Measurements from ENCODE around the gene KMO. TPM values are rescaled to one million over a fixed set of nuclear protein-coding genes. Genes with fewer than 3 reads are reported as not detected.
A peak's percentile ranks its signal among the peaks of the same experiment; 100 is the strongest.

KMO gene
- polyA plus RNA-seq, 4 donors: 0.45 to 3.2 (median 1.3) TPM

DNA sequence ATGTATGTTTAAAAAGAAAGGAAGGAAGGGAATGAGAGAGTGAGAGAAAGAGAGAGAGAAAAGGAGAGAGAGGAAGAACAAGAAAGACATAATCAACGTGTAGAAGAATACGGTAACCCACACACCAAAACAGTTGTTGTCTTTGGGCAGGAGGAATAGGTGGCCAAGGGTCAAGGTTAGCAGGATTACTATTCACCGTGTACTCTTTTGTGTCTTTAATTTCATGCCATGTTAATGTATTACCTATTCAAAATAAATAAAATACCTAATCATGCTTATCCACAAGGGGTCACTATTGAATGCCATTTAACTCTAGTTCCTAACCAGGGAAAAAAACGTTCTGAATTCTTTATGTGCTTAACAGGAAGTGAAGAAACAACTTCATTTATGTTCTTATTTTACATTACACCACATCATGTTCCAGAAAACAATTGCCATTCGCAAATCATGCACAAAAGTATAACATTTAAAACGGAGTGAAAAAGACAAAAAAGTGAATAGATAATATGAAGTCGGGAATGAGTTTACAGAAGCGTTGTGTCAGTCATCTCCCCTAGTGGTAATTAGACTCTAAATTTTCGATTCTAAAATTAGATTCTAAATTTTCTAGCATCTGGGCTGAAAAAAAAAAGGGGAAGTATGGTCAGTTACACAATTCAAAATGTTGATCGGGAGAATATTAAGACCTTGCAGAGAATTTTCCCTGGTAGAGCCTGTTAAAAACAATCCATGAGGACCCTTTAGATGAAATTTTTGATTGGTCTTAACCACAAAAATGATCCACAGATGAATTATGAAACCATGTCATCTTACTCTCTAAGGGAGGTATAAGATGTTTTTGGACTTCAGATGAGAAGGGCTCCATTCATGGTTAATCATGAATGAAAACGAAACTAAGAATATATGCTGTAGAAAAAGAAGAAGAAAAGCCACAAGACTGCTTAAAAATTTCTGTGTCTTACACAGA, 700 bp upstream of the KMO start:
- Histone ChIP-seq H3K4me3 (ENCODE audit: low read depth in 1 of 3, low read length in 3 of 3) (peak overlapping the region in 2 of 3 donors; percentile 43 to 47), H3K27me3 (ENCODE audit: control insufficient read depth in 3 of 3, insufficient read depth in 3 of 3, low read length in 3 of 3) (no peaks in the 10 kb centered on the region), H3K36me3 (ENCODE audit: control insufficient read depth in 3 of 3, insufficient read depth in 2 of 3, low read depth in 1 of 3, low read length in 3 of 3) (no peaks in the 10 kb centered on the region), H3K27ac (ENCODE audit: low read depth in 1 of 3, low read length in 2 of 3) (peak overlapping the region in 1 of 3 donors; percentile 13), H3K4me1 (ENCODE audit: control insufficient read depth in 3 of 3, insufficient read depth in 2 of 3, low read depth in 1 of 3, low read length in 2 of 3) (no peaks in the 10 kb centered on the region), H3K9me3 (ENCODE audit: control insufficient read depth in 2 of 2, insufficient read depth in 1 of 2, low read depth in 1 of 2, low read length in 1 of 2) (no peaks in the 10 kb centered on the region)
- FAIRE-seq (peak; percentile 95), DNase-seq (peak; percentile 79 to 83)
- 1 to 4% (median 2%) methylated on average over 11 of the region's 11 CpGs for WGBS, 3 donors

DNA sequence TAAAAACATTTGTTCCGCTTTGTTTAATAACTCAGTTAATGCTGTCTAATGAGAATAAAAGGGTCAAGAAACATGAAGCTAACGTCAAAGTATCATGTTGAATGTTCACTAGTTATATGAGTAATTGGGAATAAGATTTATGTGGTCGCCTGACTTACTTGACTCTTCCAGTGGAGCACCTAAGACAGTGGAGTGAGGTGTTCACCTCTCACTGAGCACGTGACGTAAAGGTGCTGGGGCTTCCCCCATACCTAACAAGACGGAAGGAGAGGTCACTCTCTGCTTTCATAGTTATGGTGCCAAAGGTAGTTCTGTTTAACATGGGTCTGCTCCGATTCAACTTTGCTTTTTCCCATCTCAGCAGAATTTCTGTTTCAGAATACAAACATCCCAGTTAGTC, 686 bp downstream of the KMO start:
- Histone ChIP-seq H3K27me3 (ENCODE audit: control insufficient read depth in 3 of 3, insufficient read depth in 3 of 3, low read length in 3 of 3) (no peaks in the 10 kb centered on the region), H3K9me3 (ENCODE audit: control insufficient read depth in 2 of 2, insufficient read depth in 1 of 2, low read depth in 1 of 2, low read length in 1 of 2) (no peaks in the 10 kb centered on the region), H3K27ac (ENCODE audit: low read depth in 1 of 3, low read length in 2 of 3) (peak overlapping the region in 1 of 3 donors; percentile 3), H3K4me1 (ENCODE audit: control insufficient read depth in 3 of 3, insufficient read depth in 2 of 3, low read depth in 1 of 3, low read length in 2 of 3) (no peaks in the 10 kb centered on the region), H3K4me3 (ENCODE audit: low read depth in 1 of 3, low read length in 3 of 3) (no peak overlapping the region), H3K36me3 (ENCODE audit: control insufficient read depth in 3 of 3, insufficient read depth in 2 of 3, low read depth in 1 of 3, low read length in 3 of 3) (no peaks in the 10 kb centered on the region)
- no peak for FAIRE-seq
- 68 to 77% (median 68%) methylated on average over 7 of the region's 7 CpGs for WGBS, 3 donors
- peak; percentile 8 to 34 for DNase-seq

DNA sequence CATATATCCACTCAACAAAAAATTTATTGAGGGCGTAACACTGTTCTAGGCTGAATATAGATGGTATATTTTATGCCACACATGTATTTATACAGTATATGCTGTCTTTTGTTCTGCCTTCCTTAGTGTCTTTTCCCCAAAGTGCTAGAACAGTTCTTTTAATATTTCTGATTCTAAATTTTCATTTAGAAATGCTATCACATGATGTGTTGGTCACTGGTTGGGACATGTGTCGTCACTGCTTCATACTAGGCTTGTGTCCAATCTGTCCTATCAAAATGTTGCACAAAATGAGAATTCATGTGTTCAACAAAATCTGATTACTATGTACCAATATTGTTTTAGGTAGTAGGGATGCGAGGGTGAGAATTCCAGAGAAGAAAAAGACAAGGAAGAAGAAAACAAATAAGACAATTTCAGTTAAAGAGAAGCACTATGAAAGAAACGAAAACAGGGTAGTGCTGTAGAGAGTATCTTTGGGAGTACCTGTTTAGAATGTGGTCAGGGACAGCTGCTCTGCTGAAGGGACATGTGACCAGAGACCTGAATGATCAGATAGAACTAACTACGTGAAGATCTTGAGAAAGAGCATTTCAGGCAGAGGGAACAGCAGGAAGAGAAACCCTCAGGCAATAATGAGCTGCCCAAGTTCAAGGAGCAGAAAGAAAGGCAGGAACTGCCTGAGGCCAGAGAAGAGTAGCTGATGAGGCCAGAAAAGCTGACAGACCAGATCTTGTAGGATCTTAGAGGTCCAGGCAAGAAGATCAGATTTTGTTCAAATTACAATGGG, 1.3 kb downstream of the KMO start:
- WGBS, 3 donors: 64 to 70% (median 67%) methylated on average over 5 of the region's 5 CpGs

DNA sequence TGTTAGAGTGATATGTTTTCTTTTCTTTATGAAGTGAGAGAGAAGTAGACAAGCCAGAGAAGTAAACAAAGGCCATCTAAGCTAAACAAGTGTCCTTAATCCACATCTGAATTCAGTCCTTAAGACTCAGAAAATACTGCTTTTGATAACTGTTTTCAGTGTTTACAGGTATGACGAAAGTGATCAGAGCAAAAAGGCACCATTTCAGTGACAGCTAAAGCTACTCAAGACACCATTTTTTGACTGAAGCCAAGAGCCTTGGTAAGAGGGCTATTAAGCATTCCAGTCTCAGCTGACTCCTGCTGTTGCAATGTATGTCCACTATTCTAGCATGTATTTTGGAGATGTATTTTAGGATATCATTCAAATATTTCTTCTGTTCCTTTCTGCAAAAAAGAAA, 4.1 kb downstream of the KMO start:
- H3K4me3 ChIP-seq (ENCODE audit: low read depth in 1 of 3, low read length in 3 of 3): no peak overlapping the region
- DNase-seq (no peak), FAIRE-seq (no peak)
- no peaks in the 10 kb centered on the region for H3K9me3 ChIP-seq (ENCODE audit: control insufficient read depth in 2 of 2, insufficient read depth in 1 of 2, low read depth in 1 of 2, low read length in 1 of 2)
- no peaks in the 10 kb centered on the region for H3K27me3 ChIP-seq (ENCODE audit: control insufficient read depth in 3 of 3, insufficient read depth in 3 of 3, low read length in 3 of 3)
- no peaks in the 10 kb centered on the region for H3K36me3 ChIP-seq (ENCODE audit: control insufficient read depth in 3 of 3, insufficient read depth in 2 of 3, low read depth in 1 of 3, low read length in 3 of 3)
- no peak overlapping the region for H3K27ac ChIP-seq (ENCODE audit: low read depth in 1 of 3, low read length in 2 of 3)
- no peaks in the 10 kb centered on the region for H3K4me1 ChIP-seq (ENCODE audit: control insufficient read depth in 3 of 3, insufficient read depth in 2 of 3, low read depth in 1 of 3, low read length in 2 of 3)
- WGBS, 3 donors: 72 to 90% (median 81%) methylated on average over 1 of the region's 1 CpG

More for the DNA sequence above, 1.3 kb downstream of the KMO start:
- Histone ChIP-seq H3K27ac (ENCODE audit: low read depth in 1 of 3, low read length in 2 of 3) (peak overlapping the region in 1 of 3 donors; percentile 66), H3K4me1 (ENCODE audit: control insufficient read depth in 3 of 3, insufficient read depth in 2 of 3, low read depth in 1 of 3, low read length in 2 of 3) (no peaks in the 10 kb centered on the region), H3K27me3 (ENCODE audit: control insufficient read depth in 3 of 3, insufficient read depth in 3 of 3, low read length in 3 of 3) (no peaks in the 10 kb centered on the region), H3K4me3 (ENCODE audit: low read depth in 1 of 3, low read length in 3 of 3) (no peak overlapping the region), H3K9me3 (ENCODE audit: control insufficient read depth in 2 of 2, insufficient read depth in 1 of 2, low read depth in 1 of 2, low read length in 1 of 2) (no peaks in the 10 kb centered on the region), H3K36me3 (ENCODE audit: control insufficient read depth in 3 of 3, insufficient read depth in 2 of 3, low read depth in 1 of 3, low read length in 3 of 3) (no peaks in the 10 kb centered on the region)
- DNase-seq: peak in 1 of 2 donors; percentile 8
- FAIRE-seq: no peak

DNA sequence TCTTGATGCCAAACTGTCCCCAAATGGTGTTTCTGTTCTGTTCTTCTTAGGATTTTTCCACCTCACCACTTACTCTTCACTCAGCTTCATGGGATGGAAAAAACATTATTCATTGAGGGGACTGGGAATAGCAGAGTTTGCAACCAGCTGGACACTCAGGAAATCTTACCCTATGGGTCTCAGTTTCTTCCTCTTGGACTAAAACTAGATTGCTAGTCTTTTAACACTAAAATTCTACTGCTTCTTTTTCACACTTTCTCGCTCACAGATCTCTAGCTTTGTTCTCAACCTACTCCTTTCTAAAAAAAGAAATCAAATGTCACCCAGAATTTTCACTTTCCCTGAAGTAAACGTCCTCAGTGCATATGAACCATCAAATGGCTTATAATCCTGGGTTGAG, 4.8 kb downstream of the KMO start:
- H3K4me1 ChIP-seq (ENCODE audit: control insufficient read depth in 3 of 3, insufficient read depth in 2 of 3, low read depth in 1 of 3, low read length in 2 of 3): no peaks in the 10 kb centered on the region
- FAIRE-seq (no peak), DNase-seq (no peak)
- no peak overlapping the region for H3K27ac ChIP-seq (ENCODE audit: low read depth in 1 of 3, low read length in 2 of 3)
- no peaks in the 10 kb centered on the region for H3K36me3 ChIP-seq (ENCODE audit: control insufficient read depth in 3 of 3, insufficient read depth in 2 of 3, low read depth in 1 of 3, low read length in 3 of 3)
- H3K9me3 ChIP-seq (ENCODE audit: control insufficient read depth in 2 of 2, insufficient read depth in 1 of 2, low read depth in 1 of 2, low read length in 1 of 2): no peaks in the 10 kb centered on the region
- WGBS, 3 donors: 60 to 78% (median 67%) methylated on average over 2 of the region's 2 CpGs
- no peak overlapping the region for H3K4me3 ChIP-seq (ENCODE audit: low read depth in 1 of 3, low read length in 3 of 3)
- no peaks in the 10 kb centered on the region for H3K27me3 ChIP-seq (ENCODE audit: control insufficient read depth in 3 of 3, insufficient read depth in 3 of 3, low read length in 3 of 3)

DNA sequence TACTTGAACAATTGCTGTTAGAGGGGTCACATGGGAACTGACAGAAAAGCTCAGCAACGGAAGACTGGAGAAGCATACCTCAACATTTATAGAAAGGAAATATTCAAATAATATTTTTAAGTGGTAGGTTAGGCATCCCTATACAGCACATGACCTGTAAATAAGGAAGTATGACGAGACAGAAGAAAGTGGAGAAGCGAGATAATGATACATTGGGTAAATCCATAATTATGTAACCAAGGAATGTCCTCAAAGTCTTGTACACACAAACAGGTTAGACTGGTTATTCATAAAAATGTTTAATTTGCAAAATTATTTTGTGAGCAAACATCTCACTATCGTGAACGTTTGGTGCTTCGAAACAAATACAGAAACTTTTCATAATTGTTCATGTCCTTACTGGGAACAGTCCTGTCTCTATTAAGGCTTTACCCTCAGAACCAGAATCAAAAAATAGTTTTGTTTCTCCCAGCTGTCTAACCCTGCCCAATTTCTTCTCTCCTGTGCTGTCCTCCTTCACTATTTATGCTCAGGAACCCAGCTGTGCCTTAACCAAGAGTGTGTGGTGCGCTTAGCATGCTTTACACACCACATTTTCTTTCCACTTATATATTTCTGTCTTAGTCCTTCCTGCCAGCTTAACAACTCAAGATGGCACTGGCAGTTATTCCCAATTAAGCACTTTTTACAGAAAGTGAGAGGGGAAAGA, 10.2 kb downstream of the KMO start:
- Histone ChIP-seq H3K27ac (ENCODE audit: low read depth in 1 of 3, low read length in 2 of 3) (no peak overlapping the region), H3K4me3 (ENCODE audit: low read depth in 1 of 3, low read length in 3 of 3) (no peak overlapping the region), H3K36me3 (ENCODE audit: control insufficient read depth in 3 of 3, insufficient read depth in 2 of 3, low read depth in 1 of 3, low read length in 3 of 3) (no peaks in the 10 kb centered on the region), H3K9me3 (ENCODE audit: control insufficient read depth in 2 of 2, insufficient read depth in 1 of 2, low read depth in 1 of 2, low read length in 1 of 2) (no peaks in the 10 kb centered on the region), H3K27me3 (ENCODE audit: control insufficient read depth in 3 of 3, insufficient read depth in 3 of 3, low read length in 3 of 3) (no peaks in the 10 kb centered on the region), H3K4me1 (ENCODE audit: control insufficient read depth in 3 of 3, insufficient read depth in 2 of 3, low read depth in 1 of 3, low read length in 2 of 3) (no peaks in the 10 kb centered on the region)
- DNase-seq: no peak
- 63 to 73% (median 71%) methylated on average over 7 of the region's 7 CpGs for WGBS, 3 donors
- no peak for FAIRE-seq

GRCh38 chr1:241548008-241548407, 15.8 kb downstream of the KMO start:
- WGBS, 3 donors: 53 to 78% (median 67%) methylated on average over 2 of the region's 2 CpGs
- no peaks in the 10 kb centered on the region for H3K27me3 ChIP-seq (ENCODE audit: control insufficient read depth in 3 of 3, insufficient read depth in 3 of 3, low read length in 3 of 3)
- no peak for DNase-seq
- no peaks in the 10 kb centered on the region for H3K36me3 ChIP-seq (ENCODE audit: control insufficient read depth in 3 of 3, insufficient read depth in 2 of 3, low read depth in 1 of 3, low read length in 3 of 3)
- no peaks in the 10 kb centered on the region for H3K9me3 ChIP-seq (ENCODE audit: control insufficient read depth in 2 of 2, insufficient read depth in 1 of 2, low read depth in 1 of 2, low read length in 1 of 2)
- no peak for FAIRE-seq
- no peak overlapping the region for H3K27ac ChIP-seq (ENCODE audit: low read depth in 1 of 3, low read length in 2 of 3)
- no peaks in the 10 kb centered on the region for H3K4me1 ChIP-seq (ENCODE audit: control insufficient read depth in 3 of 3, insufficient read depth in 2 of 3, low read depth in 1 of 3, low read length in 2 of 3)
- H3K4me3 ChIP-seq (ENCODE audit: low read depth in 1 of 3, low read length in 3 of 3): no peak overlapping the region

- H3K4me1 ChIP-seq (ENCODE audit: control insufficient read depth in 3 of 3, insufficient read depth in 2 of 3, low read depth in 1 of 3, low read length in 2 of 3): no peaks in the 10 kb centered on the region
- H3K36me3 ChIP-seq (ENCODE audit: control insufficient read depth in 3 of 3, insufficient read depth in 2 of 3, low read depth in 1 of 3, low read length in 3 of 3): no peaks in the 10 kb centered on the region
- FAIRE-seq (no peak), DNase-seq (no peak)
- H3K27me3 ChIP-seq (ENCODE audit: control insufficient read depth in 3 of 3, insufficient read depth in 3 of 3, low read length in 3 of 3): no peaks in the 10 kb centered on the region
- no peak overlapping the region for H3K4me3 ChIP-seq (ENCODE audit: low read depth in 1 of 3, low read length in 3 of 3)
- H3K27ac ChIP-seq (ENCODE audit: low read depth in 1 of 3, low read length in 2 of 3): no peak overlapping the region
- WGBS, 3 donors: 70 to 79% (median 71%) methylated on average over 1 of the region's 1 CpG
- H3K9me3 ChIP-seq (ENCODE audit: control insufficient read depth in 2 of 2, insufficient read depth in 1 of 2, low read depth in 1 of 2, low read length in 1 of 2): no peaks in the 10 kb centered on the region
Observed at GRCh38 chr1:241550318-241550717, 18.1 kb downstream of the KMO start.
